ENCODE results near the gene SLC6A20.

SLC6A20 gene

DNA sequence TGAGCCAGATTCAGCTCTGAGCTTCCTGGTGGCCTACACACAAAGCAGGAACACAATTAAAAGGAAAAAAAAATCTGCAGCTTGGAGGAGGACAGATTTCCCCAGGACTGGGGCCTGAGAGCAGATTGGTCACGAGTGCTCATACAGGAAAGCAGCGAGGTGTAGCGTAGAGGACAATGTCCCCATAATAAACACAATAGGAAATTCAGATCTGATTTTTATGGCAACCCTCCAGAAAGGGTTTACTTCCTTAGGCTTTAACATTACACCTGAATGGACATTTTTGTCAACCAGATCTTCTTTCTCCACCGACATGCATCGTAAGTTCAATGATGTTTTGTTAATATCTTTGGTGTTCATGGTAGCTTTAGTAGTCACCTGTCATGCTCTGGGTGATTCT, 23.3 kb downstream of the SLC6A20 start:
- Histone ChIP-seq H2AFZ (ENCODE audit: low read length, unreplicated experiment) (no peak overlapping the region), H3K27me3 (ENCODE audit: insufficient read depth, low read length) (peaks cover 90% of the 10 kb centered on the region), H3K79me2 (ENCODE audit: control insufficient read depth, insufficient read depth, low read length, unreplicated experiment) (no peaks in the 10 kb centered on the region), H3K36me3 (ENCODE audit: insufficient read depth, low read length) (no peaks in the 10 kb centered on the region), H3K4me3 (ENCODE audit: low read depth, low read length) (no peak overlapping the region), H3K27ac (ENCODE audit: low read depth, low read length) (no peak overlapping the region), H3K4me1 (ENCODE audit: control insufficient read depth, insufficient read depth, low read length, unreplicated experiment) (no peaks in the 10 kb centered on the region)

DNA sequence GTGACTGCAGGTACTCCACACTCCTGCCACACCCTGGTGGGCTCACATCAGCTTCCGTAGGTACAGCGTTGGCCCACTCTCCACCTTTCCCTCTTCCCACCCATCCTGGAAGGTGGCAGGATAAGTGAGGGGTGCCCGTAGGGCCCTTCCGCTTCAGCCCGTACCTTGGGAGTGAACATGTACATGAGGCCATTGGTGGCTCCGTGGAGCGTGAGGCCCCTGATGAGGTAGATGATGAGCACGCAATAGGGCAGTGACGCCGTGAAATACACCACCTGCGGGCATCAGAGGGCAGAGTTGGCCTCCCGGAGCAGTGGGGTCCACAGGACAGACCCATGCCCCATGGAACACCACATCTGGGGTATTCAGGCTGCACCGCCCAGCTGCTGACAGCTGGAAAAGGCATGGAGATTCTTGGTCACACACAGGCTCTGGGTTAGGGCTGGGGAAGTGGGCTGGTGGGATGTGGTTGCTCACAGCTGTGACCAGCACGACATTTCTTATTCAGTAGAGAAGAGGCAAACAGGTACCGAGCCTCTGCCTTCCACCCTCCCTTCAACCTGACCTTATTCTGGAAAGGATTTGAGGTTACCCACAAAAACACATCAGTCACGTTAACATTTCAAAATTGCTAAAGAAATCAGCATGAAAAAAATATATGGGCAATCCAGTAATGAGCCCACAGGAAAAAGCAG, 23.8 kb downstream of the SLC6A20 start:
- Histone ChIP-seq H3K36me3 (ENCODE audit: insufficient read depth, low read length) (no peaks in the 10 kb centered on the region), H3K79me2 (ENCODE audit: control insufficient read depth, insufficient read depth, low read length, unreplicated experiment) (no peaks in the 10 kb centered on the region), H3K27me3 (ENCODE audit: insufficient read depth, low read length) (peaks cover 94% of the 10 kb centered on the region), H3K4me1 (ENCODE audit: control insufficient read depth, insufficient read depth, low read length, unreplicated experiment) (no peaks in the 10 kb centered on the region), H3K27ac (ENCODE audit: low read depth, low read length) (no peak overlapping the region), H2AFZ (ENCODE audit: low read length, unreplicated experiment) (no peak overlapping the region), H3K4me3 (ENCODE audit: low read depth, low read length) (no peak overlapping the region)

- Histone ChIP-seq H3K27me3 (ENCODE audit: insufficient read depth, low read length) (peaks cover 95% of the 10 kb centered on the region), H3K36me3 (ENCODE audit: insufficient read depth, low read length) (no peaks in the 10 kb centered on the region), H3K27ac (ENCODE audit: low read depth, low read length) (no peak overlapping the region), H2AFZ (ENCODE audit: low read length, unreplicated experiment) (no peak overlapping the region), H3K79me2 (ENCODE audit: control insufficient read depth, insufficient read depth, low read length, unreplicated experiment) (no peaks in the 10 kb centered on the region), H3K4me1 (ENCODE audit: control insufficient read depth, insufficient read depth, low read length, unreplicated experiment) (no peaks in the 10 kb centered on the region), H3K4me3 (ENCODE audit: low read depth, low read length) (no peak overlapping the region)
Measured at GRCh38 chr3:45771831-45772230, 24.5 kb downstream of the SLC6A20 start.

GRCh38 chr3:45771166-45771775, 25.1 kb downstream of the SLC6A20 start:
- Histone ChIP-seq H3K36me3 (ENCODE audit: insufficient read depth, low read length) (no peaks in the 10 kb centered on the region), H3K79me2 (ENCODE audit: control insufficient read depth, insufficient read depth, low read length, unreplicated experiment) (no peaks in the 10 kb centered on the region), H3K4me1 (ENCODE audit: control insufficient read depth, insufficient read depth, low read length, unreplicated experiment) (no peaks in the 10 kb centered on the region), H3K27ac (ENCODE audit: low read depth, low read length) (no peak overlapping the region), H3K4me3 (ENCODE audit: low read depth, low read length) (no peak overlapping the region), H2AFZ (ENCODE audit: low read length, unreplicated experiment) (no peak overlapping the region), H3K27me3 (ENCODE audit: insufficient read depth, low read length) (peaks cover 90% of the 10 kb centered on the region)

- H3K27me3 ChIP-seq (ENCODE audit: insufficient read depth, low read length), result peaks cover 38% of the 10 kb centered on the region
- peaks cover 3% of the 10 kb centered on the region for H3K4me1 ChIP-seq (ENCODE audit: control insufficient read depth, insufficient read depth, low read length, unreplicated experiment)
- H3K27ac ChIP-seq (ENCODE audit: low read depth, low read length), result no peak overlapping the region
- H2AFZ ChIP-seq (ENCODE audit: low read length, unreplicated experiment), result no peak overlapping the region
- no peaks in the 10 kb centered on the region for H3K36me3 ChIP-seq (ENCODE audit: insufficient read depth, low read length)
- H3K4me3 ChIP-seq (ENCODE audit: low read depth, low read length), result no peak overlapping the region
- H3K79me2 ChIP-seq (ENCODE audit: control insufficient read depth, insufficient read depth, low read length, unreplicated experiment), result no peaks in the 10 kb centered on the region
Measured at GRCh38 chr3:45765958-45766357, 30.4 kb downstream of the SLC6A20 start.

DNA sequence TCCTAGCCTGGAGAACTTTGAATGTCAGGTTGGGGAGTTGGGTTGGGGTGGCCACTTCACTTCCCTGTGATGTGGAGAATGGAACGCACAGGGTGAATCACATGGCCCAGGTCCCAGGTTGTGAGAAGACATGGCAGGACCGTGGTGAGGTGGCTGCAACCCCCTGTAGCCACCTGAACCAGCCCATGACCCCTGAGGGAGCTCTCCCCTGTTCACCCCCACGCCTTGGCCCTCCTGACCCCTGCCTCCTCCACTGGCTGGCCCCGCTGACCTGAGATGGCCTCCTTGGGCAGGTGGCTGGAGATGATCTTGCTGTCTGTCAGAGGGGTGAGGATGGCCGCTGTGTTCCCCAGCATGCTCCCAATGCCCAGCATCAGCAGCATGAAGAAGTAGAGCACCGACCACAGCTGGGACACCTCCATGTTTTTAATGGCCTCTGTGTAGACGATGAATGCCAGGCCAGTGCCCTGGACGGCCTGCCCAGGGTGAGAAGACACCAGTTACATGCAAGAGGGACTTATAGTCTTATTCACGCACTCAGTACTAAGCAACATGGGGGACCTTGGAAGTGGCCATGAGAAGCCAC, 31.0 kb downstream of the SLC6A20 start:
- H3K27me3 ChIP-seq (ENCODE audit: insufficient read depth, low read length), result peaks cover 32% of the 10 kb centered on the region
- no peak overlapping the region for H3K4me3 ChIP-seq (ENCODE audit: low read depth, low read length)
- H3K27ac ChIP-seq (ENCODE audit: low read depth, low read length), result no peak overlapping the region
- H2AFZ ChIP-seq (ENCODE audit: low read length, unreplicated experiment), result no peak overlapping the region
- H3K36me3 ChIP-seq (ENCODE audit: insufficient read depth, low read length), result no peaks in the 10 kb centered on the region
- H3K4me1 ChIP-seq (ENCODE audit: control insufficient read depth, insufficient read depth, low read length, unreplicated experiment), result peaks cover 3% of the 10 kb centered on the region
- no peaks in the 10 kb centered on the region for H3K79me2 ChIP-seq (ENCODE audit: control insufficient read depth, insufficient read depth, low read length, unreplicated experiment)

GRCh38 chr3:45763303-45763675, 33.0 kb downstream of the SLC6A20 start:
- no peak overlapping the region for H2AFZ ChIP-seq (ENCODE audit: low read length, unreplicated experiment)
- peaks cover 3% of the 10 kb centered on the region for H3K4me1 ChIP-seq (ENCODE audit: control insufficient read depth, insufficient read depth, low read length, unreplicated experiment)
- peaks cover 19% of the 10 kb centered on the region for H3K27me3 ChIP-seq (ENCODE audit: insufficient read depth, low read length)
- H3K79me2 ChIP-seq (ENCODE audit: control insufficient read depth, insufficient read depth, low read length, unreplicated experiment), result no peaks in the 10 kb centered on the region
- no peak overlapping the region for H3K4me3 ChIP-seq (ENCODE audit: low read depth, low read length)
- no peak overlapping the region for H3K27ac ChIP-seq (ENCODE audit: low read depth, low read length)
- H3K36me3 ChIP-seq (ENCODE audit: insufficient read depth, low read length), result no peaks in the 10 kb centered on the region

DNA sequence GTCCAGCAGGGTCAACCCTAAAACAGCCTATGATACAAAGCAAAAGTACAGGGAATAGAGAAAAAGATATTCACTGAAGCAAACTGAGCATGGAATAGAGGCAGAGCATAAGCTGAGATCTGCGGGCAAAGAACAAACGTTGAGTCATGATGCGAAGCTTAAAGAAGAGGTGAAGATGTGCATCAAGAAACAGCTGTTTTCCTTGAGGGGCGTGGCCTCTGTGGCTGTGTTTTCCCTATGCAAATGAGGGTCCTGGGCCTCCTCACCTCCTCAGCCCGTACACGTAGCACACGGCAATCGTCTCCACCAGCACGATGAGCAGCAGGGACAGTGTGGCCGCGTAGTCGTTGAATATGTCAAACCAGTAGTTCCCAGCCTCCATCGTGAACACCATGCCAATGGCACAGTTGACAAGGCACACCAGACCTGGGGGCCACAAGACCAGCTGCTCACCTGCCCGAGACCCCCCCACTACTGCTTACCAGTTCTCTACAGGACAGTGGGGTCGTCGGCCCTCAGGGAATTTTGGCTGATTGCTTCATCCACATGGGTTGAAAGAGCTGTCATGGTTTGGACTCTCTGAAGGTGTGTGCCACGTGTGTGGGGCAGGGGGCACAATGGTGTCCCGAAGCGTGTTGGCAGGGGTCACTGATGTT, 33.6 kb downstream of the SLC6A20 start:
- Histone ChIP-seq H3K4me3 (ENCODE audit: low read depth, low read length) (no peak overlapping the region), H3K27ac (ENCODE audit: low read depth, low read length) (no peak overlapping the region), H3K4me1 (ENCODE audit: control insufficient read depth, insufficient read depth, low read length, unreplicated experiment) (peaks cover 3% of the 10 kb centered on the region), H3K27me3 (ENCODE audit: insufficient read depth, low read length) (peaks cover 16% of the 10 kb centered on the region), H3K79me2 (ENCODE audit: control insufficient read depth, insufficient read depth, low read length, unreplicated experiment) (no peaks in the 10 kb centered on the region), H3K36me3 (ENCODE audit: insufficient read depth, low read length) (no peaks in the 10 kb centered on the region), H2AFZ (ENCODE audit: low read length, unreplicated experiment) (no peak overlapping the region)

- no peaks in the 10 kb centered on the region for H3K79me2 ChIP-seq (ENCODE audit: control insufficient read depth, insufficient read depth, low read length, unreplicated experiment)
- H3K36me3 ChIP-seq (ENCODE audit: insufficient read depth, low read length), result no peaks in the 10 kb centered on the region
- H3K27me3 ChIP-seq (ENCODE audit: insufficient read depth, low read length), result peaks cover 9% of the 10 kb centered on the region
- no peak overlapping the region for H2AFZ ChIP-seq (ENCODE audit: low read length, unreplicated experiment)
- H3K27ac ChIP-seq (ENCODE audit: low read depth, low read length), result no peak overlapping the region
- H3K4me1 ChIP-seq (ENCODE audit: control insufficient read depth, insufficient read depth, low read length, unreplicated experiment), result peaks cover 3% of the 10 kb centered on the region
- H3K4me3 ChIP-seq (ENCODE audit: low read depth, low read length), result no peak overlapping the region
Measured at GRCh38 chr3:45761831-45762230, 34.5 kb downstream of the SLC6A20 start.

DNA sequence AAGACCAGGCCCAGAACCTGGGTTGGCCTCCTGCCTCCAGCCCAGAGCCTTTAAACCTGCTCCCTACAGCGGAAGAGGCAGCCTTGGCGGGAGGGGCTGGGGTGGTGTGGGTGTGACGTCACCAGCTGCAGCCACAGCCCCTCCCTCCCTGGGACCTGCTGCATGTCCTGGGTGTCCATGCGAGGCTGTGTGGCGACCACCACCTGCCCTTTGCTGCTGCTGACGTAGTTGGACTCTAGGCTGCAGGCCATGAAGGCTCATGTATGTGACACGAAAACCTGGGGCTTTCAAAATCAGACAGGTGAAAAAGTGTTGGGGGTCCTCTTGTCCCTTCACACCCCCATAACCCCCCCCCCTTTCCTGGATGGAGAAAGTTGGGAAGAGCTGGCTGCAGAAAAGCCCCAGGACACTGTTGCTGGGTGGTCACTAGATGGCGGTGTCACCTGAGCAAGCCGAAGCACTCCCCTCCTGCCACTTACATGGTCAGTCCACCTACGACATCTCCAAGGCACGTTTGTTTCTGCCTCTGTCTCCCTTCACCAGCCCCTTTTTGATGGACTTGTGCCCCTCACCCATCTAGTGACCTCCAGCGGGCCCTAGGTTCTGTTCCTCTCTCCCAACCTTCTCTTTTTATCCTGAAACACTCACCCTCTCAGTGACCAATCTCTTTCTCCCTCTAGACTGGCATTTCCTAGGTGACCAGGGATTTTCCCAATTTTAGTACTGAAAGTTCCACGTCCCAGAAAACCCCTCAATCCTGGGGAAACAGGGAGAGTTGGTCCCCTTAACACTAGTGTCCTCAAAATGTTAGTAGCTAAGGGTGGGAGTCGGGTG, 35.2 kb downstream of the SLC6A20 start:
- no peak overlapping the region for H3K27ac ChIP-seq (ENCODE audit: low read depth, low read length)
- peaks cover 3% of the 10 kb centered on the region for H3K4me1 ChIP-seq (ENCODE audit: control insufficient read depth, insufficient read depth, low read length, unreplicated experiment)
- H3K36me3 ChIP-seq (ENCODE audit: insufficient read depth, low read length), result no peaks in the 10 kb centered on the region
- H3K27me3 ChIP-seq (ENCODE audit: insufficient read depth, low read length), result peaks cover 8% of the 10 kb centered on the region
- no peak overlapping the region for H3K4me3 ChIP-seq (ENCODE audit: low read depth, low read length)
- H3K79me2 ChIP-seq (ENCODE audit: control insufficient read depth, insufficient read depth, low read length, unreplicated experiment), result no peaks in the 10 kb centered on the region
- H2AFZ ChIP-seq (ENCODE audit: low read length, unreplicated experiment), result no peak overlapping the region
